Astrocyte of the spinal cord (primary cell): ENCODE data around the gene CLP1.

Source experiments
- DNase-seq: peaks from one replicate; pipeline ENCODE4 v3.0.0; 2011; ENCODE audit warnings: low read depth, low spot score
- H3K4me3 ChIP-seq: 2 replicates; pipeline ENCODE4 v1.5.1; 2011; ENCODE audit warnings: low read depth, mild to moderate bottlenecking, low read length, moderate library complexity
- CTCF ChIP-seq: IDR thresholded peaks from 2 replicates; pipeline ENCODE4 v1.5.1; 2012; ENCODE audit warnings: low read depth, mild to moderate bottlenecking, low read length, inconsistent platforms
- in situ Hi-C: cut with HindIII; loops from 2 replicates; pipeline ENCODE4 v1.10.0; 2017; ENCODE audit warnings: low sequenced_read_pairs

CLP1 gene

DNA sequence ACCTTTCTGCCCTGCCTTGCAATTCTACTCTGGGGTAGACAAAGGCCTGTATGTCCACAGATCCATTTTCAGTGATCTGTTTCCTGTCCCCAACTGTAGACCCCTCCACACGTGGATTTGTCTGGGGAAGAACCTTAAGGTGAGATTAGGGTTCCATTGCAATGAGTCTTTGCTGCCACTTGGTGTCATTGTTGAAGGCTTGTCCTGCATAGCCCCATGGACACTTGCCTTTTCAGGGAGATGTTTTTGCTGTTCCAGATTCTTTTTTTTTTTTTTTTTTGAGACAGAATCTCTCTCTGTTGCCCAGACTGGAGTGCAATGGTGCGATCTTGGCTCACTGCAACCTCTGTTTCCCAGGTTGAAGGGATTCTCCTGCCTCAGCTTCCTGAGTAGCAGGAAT lies 38.2 kb upstream of the CLP1 start:
- in situ Hi-C loops, result no loop called here
- DNase-seq, result no peak
- H3K4me3 ChIP-seq, result no peak overlapping the region
- peak; percentile 15 for TF ChIP-seq CTCF

- in situ Hi-C loops, result no loop called here
- H3K4me3 ChIP-seq, result no peak overlapping the region
- no peak for DNase-seq
- TF ChIP-seq CTCF, result no peak
Measured at GRCh38 chr11:57620467-57620866, 37.1 kb upstream of the CLP1 start.

DNA sequence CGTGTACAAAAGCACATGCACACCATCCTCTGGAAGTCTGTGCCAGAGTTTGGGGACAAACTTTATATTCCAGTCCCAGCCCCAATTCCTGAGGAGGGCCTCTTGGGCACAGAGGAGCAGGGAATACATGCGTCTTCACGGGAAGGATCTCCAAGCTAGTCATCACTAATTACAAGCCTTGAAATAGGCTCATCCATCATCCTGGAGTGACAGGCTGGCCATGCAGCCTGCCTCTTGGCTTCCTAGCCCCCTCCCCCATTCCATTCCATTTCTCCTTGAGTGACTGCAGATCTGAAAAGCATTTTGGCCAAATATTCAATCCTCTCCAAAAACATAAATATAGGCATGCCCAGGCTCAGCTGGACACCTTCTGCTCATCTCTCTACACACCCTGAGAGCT lies 35.3 kb upstream of the CLP1 start:
- no peak for DNase-seq
- in situ Hi-C loops, result no loop called here
- no peak overlapping the region for H3K4me3 ChIP-seq
- no peak for TF ChIP-seq CTCF

DNA sequence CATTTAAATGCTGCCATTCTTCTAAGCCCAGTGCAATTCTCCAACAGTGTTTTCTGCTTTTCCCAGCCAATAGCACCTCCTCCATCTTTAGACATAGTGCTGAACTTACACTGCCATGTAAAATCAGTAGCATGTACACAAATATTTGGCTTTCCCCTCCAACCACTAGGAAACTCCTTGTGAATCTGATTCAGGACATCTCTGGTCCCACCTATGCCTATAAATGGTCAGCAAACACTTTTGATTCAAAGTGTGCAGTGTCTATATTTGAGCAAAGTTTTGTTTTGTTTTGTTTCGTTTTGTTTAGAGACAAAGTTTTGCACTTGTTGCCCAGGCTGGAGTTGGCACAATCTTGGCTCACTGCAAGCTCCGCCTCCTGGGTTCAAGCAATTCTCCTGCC lies 32.7 kb upstream of the CLP1 start:
- DNase-seq, result no peak
- in situ Hi-C loops, result no loop called here
- TF ChIP-seq CTCF, result no peak
- no peak overlapping the region for H3K4me3 ChIP-seq

GRCh38 chr11:57626895-57627294 lies 30.7 kb upstream of the CLP1 start:
- in situ Hi-C loops, result no loop called here
- H3K4me3 ChIP-seq, result no peak overlapping the region
- no peak for TF ChIP-seq CTCF
- DNase-seq, result no peak

- in situ Hi-C loops, result no loop called here
- no peak for TF ChIP-seq CTCF
- DNase-seq, result no peak
- no peak overlapping the region for H3K4me3 ChIP-seq
Measured at GRCh38 chr11:57630171-57630570, 27.4 kb upstream of the CLP1 start.

DNA sequence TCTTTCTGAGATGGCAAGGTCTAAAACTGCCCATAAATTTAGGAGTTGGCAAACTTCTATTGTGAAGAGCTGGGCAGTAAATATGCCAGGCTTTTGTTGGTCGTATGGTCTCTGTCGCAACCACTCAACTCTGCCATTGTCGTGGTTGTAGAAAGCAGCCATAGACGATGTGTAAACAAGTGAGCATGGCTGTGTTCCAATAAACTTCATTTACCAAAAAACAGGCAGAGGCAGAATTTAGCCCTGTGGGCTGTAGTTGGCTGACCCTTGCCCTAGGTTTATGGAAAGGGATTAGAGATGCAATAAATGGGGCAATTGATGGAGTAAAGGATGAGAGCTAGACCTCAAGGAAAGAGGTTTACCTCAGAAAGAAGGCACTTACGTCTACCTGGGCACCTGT lies 25.4 kb upstream of the CLP1 start:
- no peak overlapping the region for H3K4me3 ChIP-seq
- in situ Hi-C loops, result no loop called here
- no peak for DNase-seq
- no peak for TF ChIP-seq CTCF
